Ishikawa (cell line): ENCODE results near the gene PHF19.

Experiments
- CEBPB ChIP-seq: IDR thresholded peaks from 2 replicates; pipeline ENCODE4 v1.6.1; 2012
- EGR1 ChIP-seq: IDR thresholded peaks from 2 replicates; pipeline ENCODE4 v1.6.1; 2012
- EP300 ChIP-seq: IDR thresholded peaks from 2 replicates; pipeline ENCODE4 v1.6.1; 2012; ENCODE audit warnings: borderline replicate concordance
- FOXM1 ChIP-seq: IDR thresholded peaks from 2 replicates; pipeline ENCODE4 v1.6.1; 2012; ENCODE audit warnings: low read depth, borderline replicate concordance
- TAF1 ChIP-seq: IDR thresholded peaks from 2 replicates; pipeline ENCODE4 v1.6.1; 2012; ENCODE audit warnings: low read depth, mild to moderate bottlenecking
- TF ChIP-seq, protein P1 (sequence below): IDR thresholded peaks from 2 replicates; pipeline ENCODE4 v1.6.1; 2012
- TF ChIP-seq, protein P2 (sequence below): IDR thresholded peaks from 2 replicates; pipeline ENCODE4 v1.6.1; 2012; ENCODE audit warnings: low read depth, mild to moderate bottlenecking

DNA sequence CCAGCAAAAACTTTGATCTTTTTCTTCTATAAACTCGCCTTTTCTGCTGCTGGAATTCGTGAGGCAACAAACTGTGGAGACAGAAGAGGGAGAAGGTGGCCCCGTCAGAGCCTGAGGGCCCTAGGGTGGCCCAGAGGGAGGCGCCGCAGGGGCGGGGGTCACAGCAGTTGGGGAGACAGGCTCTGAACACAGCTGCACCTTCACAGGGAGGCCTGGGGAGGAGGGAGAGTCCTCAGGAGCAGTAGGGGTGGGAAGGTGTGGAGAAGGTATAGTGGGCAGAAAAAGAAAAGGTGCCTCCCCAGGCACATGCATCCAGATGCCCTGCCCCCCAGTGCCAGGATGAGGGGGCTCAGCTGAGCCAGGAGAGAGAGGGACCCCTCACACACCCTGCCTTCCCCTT is 15.1 kb downstream of the PHF19 start:
- no peak for TF ChIP-seq EP300
- no peak for TF ChIP-seq EGR1
- no peak for TF ChIP-seq CEBPB
- TF ChIP-seq TAF1: no peak
- TF ChIP-seq, protein P1, sequence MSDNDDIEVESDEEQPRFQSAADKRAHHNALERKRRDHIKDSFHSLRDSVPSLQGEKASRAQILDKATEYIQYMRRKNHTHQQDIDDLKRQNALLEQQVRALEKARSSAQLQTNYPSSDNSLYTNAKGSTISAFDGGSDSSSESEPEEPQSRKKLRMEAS: no peak
- TF ChIP-seq, protein P2, sequence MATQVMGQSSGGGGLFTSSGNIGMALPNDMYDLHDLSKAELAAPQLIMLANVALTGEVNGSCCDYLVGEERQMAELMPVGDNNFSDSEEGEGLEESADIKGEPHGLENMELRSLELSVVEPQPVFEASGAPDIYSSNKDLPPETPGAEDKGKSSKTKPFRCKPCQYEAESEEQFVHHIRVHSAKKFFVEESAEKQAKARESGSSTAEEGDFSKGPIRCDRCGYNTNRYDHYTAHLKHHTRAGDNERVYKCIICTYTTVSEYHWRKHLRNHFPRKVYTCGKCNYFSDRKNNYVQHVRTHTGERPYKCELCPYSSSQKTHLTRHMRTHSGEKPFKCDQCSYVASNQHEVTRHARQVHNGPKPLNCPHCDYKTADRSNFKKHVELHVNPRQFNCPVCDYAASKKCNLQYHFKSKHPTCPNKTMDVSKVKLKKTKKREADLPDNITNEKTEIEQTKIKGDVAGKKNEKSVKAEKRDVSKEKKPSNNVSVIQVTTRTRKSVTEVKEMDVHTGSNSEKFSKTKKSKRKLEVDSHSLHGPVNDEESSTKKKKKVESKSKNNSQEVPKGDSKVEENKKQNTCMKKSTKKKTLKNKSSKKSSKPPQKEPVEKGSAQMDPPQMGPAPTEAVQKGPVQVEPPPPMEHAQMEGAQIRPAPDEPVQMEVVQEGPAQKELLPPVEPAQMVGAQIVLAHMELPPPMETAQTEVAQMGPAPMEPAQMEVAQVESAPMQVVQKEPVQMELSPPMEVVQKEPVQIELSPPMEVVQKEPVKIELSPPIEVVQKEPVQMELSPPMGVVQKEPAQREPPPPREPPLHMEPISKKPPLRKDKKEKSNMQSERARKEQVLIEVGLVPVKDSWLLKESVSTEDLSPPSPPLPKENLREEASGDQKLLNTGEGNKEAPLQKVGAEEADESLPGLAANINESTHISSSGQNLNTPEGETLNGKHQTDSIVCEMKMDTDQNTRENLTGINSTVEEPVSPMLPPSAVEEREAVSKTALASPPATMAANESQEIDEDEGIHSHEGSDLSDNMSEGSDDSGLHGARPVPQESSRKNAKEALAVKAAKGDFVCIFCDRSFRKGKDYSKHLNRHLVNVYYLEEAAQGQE: no peak
- no peak for TF ChIP-seq FOXM1
